ENCODE measurements around the gene NGRN.
"Not testable (repeated sequence)": the region's sequence is repeated elsewhere in the genome, so short reads cannot be mapped to it uniquely, and the experiment has no call there.

NGRN gene

DNA sequence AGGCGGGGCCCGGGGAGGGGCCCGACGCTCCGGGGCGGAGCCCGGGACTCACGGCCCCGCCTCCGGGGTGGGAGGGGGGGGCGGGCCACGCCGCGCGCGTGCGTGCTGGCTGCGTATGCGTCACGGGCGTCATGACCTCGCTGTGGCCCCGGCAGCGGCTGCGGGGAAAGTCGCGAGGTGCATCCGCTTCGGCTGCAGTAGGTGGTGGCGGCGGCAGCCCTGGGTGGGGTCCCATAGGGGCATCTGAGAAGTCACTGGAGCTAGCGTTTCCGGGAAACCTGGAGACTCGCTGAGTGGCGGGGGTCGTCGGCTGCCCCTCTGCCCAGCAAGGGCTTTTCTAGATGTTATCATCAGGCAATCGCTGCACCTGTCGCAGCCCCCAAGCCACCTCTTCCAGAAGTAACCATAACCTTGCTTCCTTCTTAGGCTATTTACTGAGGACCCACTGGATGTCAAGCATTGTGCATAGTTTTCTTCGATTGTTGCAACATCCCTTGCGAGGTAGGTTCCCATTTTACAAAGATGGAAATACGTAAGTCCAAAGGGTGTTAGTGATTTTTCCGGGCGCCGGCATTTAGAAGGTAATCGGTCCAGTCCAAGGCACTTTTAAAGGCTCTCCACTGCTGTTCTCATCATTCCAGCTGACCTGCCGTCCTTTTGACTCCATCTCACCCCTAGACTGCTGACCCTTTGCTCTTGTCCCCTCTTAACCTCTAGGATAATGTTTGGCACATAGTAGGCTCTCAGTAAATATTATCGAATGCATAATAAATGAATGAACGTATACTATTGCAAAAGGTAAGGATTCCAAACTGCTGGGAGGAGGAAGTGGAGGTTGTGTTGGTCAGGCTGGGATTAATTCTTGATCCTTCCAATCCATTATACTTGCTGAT lies 31.1 kb upstream of the NGRN start, which contains the start of gene GDPGP1:
Gene GDPGP1, plus strand, starts transcription at position 114 of the 893 bp plus-strand sequence. CDS start 6,700 bp downstream, outside the sequence.
- no peak for DNase-seq (ENCODE audit: low read depth, low spot score)

DNA sequence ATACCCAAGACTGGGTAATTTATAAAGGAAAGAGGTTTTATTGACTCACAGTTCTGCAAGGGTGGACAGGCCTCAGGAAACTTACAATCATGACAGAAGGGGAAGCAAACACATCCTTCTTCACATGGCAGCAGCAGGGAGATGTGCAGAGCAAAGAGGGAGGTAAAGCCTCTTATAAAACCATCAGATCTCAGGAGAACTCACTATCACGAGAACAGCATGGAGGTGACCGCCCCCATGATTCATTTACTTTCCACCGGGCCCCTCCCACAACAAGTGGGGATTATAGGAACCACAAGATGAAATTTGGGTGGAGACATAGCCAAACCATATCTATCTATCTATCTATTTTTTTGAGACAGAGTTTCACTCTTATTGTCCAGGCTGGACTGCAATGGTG lies 26.1 kb upstream of the NGRN start:
- DNase-seq (ENCODE audit: low read depth, low spot score) = no peak

DNA sequence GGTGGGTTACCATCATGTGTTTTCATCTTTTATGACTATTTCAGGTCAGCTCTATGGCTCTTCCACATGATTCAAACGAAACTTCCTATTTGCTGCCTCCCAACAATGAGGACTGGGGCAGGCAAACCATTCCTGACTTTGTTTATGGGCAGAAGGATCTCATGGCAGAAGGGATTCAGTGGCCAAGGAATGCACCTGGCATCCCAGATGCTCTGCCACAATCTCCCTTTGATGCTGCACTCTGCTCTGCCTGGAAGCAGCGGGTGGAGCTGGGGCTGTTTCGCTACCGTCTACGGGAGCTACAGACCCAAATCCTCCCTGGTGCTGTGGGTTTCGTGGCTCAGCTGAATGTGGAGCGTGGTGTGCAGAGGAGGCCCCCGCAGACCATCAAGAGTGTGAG lies 24.6 kb upstream of the NGRN start:
- DNase-seq (ENCODE audit: low read depth, low spot score) = no peak

DNA sequence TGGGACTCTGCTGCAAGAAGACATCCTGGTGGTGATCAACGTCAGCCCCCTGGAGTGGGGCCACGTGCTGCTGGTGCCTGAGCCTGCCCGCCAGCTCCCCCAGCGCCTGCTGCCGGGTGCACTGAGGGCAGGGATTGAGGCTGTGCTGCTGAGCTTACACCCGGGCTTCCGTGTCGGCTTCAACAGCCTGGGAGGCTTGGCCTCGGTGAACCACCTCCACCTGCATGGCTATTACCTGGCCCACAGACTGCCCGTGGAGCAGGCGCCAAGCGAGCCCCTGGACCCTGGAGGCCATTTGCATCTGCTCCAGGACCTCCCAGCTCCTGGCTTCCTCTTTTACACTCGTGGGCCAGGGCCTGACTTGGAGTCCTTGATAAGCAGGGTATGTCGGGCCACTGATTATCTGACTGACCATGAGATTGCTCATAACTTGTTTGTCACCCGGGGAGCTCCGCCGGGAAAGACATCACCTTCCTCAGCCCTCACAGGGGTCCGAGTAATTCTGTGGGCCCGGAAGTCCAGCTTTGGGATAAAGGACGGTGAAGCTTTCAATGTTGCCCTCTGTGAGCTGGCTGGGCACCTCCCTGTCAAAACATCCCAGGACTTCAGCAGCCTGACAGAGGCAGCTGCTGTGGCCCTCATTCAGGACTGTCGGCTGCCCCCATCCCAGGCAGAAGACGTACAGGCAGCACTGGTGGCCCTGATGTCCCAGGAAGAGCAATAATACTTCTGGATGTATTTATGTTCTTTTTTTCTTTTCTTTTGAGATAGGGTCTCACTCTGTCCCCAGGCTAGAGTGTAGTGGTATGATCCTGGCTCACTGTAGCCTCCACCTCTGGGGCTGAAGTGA lies 23.9 kb upstream of the NGRN start:
- DNase-seq (ENCODE audit: low read depth, low spot score) = no peak

DNA sequence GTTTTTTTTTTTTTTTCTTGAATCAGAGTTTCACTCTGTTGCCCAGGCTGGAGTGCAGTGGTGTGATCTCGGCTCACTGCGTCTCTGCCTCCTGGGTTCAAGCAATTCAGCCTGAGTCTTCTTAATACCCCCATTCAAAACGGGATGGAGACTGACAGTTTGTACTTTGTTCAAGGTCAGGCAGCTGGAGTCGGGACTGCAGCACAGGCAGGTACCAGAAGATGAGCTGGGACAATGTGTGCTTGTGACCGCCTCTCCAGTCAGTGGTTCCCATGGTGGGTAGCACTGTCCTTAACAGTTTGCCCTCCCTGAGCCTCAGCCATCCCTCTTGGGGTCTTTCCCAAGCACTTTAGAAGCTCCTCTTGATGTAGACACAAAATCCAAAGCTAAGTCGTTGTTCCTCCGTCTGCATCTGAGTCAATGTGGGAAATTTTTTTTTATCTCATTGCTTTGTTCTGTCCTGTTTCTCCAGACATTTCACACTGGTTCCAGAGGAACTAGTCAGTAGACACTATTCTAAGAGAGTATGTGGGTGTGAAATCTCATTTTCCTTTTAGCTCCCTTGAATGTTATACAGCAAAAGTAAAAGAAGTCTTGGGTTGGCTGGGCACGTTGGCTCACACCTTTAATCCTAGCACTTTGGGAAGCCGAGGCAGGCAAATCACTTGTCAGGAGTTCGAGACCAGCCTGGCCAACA lies 21.4 kb upstream of the NGRN start:
- DNase-seq (ENCODE audit: low read depth, low spot score) = no peak

DNA sequence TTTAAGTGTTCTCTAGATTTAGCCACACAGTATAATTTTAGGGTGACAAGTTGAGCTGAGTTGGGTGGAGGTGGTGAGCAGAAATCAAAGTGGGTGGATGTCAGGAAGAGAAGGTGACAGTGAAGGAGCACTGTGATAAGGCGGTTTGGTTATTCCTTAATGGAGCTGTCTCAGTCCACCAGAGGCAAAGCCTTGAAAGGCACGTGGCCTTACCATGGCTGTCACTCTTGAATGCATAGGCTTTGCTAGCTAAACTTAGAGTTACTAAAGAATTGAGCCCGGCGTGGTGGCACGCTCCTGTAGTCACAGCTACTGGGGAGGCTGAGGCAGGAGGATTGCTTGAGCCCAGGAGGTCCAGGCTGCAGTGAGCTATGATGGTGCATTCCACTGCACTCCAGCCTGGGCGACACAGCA lies 16.7 kb upstream of the NGRN start:
- DNase-seq (ENCODE audit: low read depth, low spot score) = no peak

DNA sequence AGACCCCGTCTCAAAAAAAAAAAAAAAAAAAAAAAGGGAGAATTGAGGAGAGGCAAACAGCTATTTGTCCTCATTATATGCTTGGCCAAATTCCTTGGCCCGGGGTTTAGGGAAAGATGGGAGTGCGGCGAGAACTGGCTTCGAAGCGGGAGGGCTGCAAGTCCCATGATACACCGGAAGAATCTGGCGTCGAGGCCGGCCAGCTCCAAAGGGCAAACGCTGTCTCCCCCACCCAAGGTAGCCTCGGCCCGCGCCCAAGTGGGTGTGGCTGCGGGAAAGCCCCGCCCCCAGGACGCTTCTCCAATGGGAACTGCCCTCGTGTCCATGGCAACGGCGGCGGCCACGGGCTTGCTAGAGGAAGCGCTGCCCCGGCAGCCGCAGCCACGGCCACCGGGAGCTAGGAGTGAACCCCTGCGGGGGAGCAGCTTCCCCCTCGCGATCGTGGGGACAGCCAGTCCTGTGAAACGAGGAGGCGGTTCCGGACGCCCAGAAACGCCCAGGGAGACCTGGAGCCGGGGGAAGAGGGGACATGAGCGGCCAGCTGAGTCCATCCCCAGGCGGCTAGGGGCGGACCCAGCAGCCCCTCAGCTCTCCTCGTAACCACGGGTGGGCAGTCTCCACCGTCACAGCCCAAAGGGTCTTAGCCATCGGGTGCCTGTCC lies 16.1 kb upstream of the NGRN start, which contains the start of gene TTLL13:
Gene TTLL13, plus strand, starts transcription at position 354 of the 661 bp plus-strand sequence. CDS start 1,075 bp downstream, outside the sequence.
- no peak for DNase-seq (ENCODE audit: low read depth, low spot score)

DNA sequence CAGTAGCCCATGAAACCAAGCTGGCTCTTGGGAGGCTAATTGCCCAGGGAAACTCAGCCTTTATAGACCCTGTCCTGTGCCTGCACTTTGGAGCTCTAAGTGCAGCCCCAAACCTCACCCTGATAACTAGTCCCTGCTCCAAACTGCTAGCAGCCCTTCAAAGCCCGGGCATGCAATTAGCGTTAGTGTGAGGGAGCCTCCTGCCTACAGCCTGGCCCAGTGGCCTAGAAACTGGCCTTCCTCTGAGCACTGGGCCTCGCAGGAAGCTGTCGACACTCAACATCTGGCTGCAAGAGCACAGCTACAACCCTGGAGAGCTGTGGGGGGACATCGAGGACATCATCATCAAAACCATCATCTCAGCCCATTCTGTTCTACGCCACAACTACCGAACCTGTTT lies 7.7 kb upstream of the NGRN start:
- no peak for DNase-seq (ENCODE audit: low read depth, low spot score)

DNA sequence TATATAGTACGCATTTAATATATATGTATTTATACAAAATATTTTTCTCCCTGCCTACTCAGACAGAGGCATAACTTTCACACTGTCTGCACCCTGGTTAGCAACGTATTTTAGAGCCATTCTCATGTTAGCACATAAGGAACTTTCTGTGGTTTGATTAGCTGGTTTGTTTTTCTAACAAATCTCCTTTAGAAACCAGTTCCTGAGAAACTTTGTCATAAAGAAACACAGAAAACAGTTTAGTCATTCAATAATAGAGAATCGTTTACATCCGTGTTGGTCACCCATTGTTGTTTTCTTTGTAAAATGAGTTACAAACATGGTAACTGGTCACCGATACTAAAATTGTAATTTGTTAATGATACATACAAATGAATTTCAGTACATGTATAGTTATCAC lies 5.9 kb upstream of the NGRN start:
- DNase-seq (ENCODE audit: low read depth, low spot score) = no peak

DNA sequence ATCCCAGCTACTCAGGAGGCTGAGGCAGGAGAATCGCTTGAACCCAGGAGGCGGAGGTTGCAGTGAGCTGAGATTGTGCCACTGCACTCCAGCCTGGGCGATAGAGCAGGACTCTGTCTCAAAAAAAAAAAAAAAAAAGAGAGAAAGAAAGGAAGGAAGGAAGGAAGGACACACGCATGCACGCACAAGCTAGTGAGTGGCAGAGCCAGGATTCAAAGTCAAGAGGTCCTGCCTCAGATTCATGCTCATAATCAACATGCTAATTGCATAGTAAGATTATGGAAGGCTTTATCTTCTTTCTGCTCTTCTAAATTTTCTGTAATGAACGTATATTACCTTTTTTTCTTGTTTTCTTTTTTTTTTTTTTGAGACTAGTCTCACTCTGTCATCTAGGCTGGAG lies 4.7 kb upstream of the NGRN start:
- not testable (repeated sequence) for DNase-seq (ENCODE audit: low read depth, low spot score)

DNA sequence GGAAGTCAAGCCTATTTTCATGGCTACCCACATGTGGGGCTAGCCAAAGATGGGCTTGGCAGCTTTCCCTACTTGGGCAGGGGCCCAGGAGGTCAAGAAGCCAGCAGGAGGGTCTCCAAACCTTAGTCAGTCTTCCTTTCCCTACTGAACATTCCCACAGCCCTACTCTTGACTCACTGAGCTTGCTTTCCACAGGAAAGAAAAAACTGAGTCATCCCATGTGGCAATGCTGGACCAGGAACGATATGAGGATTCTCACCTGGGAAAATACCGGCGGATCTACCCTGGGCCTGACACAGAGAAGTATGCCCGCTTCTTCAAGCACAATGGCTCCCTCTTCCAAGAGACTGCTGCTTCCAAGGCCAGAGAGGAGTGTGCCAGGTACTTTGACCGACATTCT lies 3.7 kb upstream of the NGRN start:
- DNase-seq (ENCODE audit: low read depth, low spot score) = no peak

DNA sequence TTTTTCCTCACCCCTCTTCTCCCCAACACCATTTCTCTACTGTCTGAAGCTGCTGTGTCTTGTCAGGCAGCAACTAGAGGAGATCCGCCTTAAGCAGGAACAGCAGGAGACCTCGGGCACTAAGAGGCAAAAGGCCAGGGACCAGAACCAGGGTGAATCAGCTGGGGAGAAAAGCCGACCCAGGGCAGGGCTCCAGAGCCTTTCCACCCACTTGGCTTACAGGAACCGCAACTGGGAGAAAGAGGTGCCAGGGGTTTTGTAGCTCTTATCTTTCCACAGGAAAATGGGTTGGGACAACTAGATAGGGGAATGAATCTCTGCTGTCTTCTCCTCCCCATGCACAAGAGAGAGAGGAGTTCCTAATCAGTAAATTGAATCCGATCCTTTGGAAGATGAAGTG lies 3.0 kb upstream of the NGRN start:
- DNase-seq (ENCODE audit: low read depth, low spot score) = no peak

DNA sequence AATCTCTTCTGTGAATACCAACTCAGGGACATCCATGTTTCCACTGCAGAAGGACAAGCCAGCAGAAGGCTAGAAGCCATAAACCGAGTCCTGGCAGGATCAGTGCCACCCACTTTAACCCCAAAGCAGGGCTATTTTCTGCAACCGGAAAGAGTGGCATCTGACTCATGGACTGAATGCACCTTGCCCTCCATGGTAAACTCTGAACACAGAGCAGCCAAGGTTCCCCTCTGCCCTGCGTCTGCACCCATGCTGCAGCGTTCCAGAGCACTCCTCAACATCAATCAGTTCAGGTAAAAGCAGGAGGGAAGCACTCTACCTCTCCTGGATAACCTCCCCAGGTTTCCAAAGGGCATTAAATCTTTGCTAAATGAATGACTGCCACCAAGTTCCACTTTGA lies 801 bp upstream of the NGRN start:
- no peak for DNase-seq (ENCODE audit: low read depth, low spot score)

DNA sequence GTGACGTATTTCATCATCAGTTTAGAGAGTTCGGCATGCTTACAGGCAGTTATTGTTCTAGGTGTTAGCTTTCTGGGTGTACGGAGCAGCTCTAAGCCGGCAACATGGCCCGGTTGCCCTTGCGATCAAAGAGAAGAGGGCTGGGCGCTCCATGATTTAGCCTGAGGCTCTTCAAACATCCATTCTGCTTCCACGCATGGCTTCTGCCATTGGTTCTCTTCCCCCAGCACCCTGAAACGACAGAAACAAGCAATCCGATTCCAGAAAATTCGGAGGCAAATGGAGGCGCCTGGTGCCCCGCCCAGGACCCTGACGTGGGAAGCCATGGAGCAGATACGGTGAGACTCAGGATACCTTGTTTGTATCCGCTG lies 574 bp downstream of the NGRN start:
- no peak for DNase-seq (ENCODE audit: low read depth, low spot score)

DNA sequence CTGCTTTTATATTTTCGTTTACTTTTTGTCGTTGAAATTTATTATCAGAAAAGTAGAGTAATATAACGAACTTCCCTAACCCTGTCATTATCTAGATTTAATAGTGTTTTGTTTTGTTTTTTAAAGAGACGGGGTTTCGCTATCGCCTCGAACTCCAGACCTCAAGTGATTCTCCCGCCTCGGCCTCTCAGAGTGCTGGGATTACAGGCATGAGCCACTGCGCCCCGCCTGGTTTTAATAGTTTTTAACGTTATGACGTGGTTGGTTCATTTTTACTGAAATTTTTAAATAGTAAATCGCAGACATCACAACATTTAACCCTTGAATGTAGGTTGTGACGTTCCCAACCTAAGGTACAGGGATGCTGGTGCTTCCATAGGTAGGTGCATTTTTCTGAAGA lies 1.0 kb downstream of the NGRN start:
- DNase-seq (ENCODE audit: low read depth, low spot score) = no peak

DNA sequence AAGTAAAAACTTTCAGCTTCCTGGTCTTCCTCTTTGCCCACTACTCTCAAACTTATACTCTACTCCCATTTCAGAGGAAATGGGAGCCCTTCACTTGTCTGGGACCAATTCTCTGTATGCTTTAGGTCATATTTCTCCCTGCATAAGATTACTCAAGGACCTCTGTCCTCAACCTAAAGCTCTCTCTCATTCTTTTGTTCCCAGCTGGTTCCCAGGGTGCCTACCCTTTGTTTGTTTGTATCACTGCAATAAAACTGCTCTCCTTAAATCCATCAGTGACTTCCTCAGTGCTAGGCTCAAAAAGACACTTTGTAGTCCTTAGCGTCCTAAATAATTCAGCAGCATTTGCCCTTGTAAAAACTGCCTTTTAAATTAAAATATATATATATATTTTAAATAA lies 2.9 kb downstream of the NGRN start:
- DNase-seq (ENCODE audit: low read depth, low spot score) = no peak

DNA sequence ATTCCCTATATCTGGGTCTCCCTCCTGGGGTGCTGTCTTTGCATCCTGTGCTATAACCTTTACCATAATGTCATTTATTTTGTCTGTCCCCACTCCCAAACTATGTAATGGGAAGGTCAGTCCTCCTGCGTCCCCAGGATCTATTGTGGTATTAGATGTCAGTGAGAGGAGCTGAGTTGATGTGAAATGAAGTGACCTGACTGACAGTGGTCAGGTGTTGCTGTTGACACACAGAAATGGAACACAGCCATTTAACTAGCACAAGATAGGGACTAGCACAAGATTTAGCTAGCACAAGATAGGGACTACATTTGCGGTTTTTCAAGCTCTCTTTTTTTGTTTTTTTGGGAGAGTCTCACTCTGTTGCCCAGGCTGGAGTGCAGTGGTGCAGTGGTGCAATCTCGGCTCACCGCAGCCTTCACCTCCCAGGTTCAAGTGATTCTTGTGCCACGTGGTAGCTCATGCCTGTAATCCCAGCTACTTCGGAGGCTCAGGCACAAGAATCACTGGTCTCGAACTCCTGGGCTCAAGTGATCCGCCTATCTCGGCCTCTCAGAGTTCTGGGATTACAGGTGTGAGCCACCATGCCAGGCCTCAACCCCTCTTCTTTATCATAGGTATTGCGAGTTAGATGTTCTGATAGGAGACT lies 5.2 kb downstream of the NGRN start:
- DNase-seq (ENCODE audit: low read depth, low spot score) = no peak

DNA sequence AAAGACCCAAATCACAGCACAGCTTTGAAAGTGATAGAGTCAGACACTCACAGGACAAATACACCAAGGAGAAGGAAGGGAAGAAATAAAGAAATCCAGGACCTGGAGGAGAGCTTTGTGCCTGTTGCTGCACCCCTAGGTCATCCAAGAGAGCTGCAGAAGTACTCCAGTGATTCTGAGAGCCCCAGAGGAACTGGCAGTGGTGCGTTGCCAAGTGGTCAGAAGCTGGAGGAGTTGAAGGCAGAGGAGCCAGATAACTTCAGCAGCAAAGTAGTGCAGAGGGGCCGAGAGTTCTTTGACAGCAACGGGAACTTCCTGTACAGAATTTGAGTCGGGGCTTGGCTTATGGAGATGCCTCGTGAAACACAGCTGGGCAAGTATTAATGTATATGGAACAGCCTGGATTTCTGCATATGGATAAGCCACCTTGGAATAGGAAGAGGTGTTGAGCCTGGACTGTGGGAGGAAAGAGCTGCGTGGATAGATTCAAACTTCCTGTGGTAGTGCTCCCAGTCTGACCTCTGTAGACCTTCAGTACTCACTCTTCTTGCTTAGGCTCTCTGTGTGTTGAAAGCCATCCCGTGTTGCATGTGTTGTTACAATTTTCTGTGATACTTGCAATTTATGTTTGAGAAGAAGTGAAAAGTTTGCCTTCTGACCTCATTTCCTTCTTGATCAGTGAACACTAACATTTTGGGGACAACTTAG lies 6.1 kb downstream of the NGRN start:
- no peak for DNase-seq (ENCODE audit: low read depth, low spot score)

DNA sequence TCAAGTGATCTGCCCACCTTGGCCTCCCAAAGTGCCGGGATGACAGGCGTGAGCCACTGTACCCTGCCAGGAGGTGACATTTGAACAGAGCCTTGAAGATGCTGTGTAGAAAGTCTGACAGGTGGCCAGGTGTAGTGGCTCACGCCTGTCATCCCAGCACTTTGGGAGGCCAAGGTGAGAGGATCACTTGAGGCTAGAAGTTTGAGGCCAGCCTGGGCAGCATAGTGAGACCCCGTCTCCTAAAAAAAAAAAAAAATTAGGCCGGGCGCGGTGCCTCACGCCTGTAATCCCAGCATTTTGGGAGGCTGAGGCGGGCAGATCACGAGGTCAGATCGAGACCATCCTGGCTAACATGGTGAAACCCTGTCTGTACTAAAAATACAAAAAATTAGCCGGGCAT lies 13.0 kb downstream of the NGRN start:
- DNase-seq (ENCODE audit: low read depth, low spot score) = not testable (repeated sequence)

DNA sequence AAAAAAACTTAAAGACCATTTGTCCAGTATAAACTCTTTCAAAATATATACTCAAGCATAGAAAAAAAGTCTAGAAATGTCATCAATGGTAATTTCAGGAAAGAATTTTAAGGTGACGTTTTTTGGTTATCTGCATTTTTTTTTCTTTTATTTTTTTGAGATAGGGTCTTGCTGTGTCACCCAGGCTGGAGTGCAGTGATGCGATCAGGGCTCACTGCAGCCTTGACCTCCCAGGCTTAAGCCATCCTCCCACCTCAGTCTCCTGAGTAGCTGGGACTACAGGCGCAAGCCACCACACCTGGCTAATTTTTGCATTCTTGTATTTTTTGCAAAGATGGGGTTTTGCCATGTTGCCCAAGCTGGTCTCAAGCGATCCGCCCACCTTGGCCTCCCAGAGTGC lies 15.3 kb downstream of the NGRN start:
- DNase-seq (ENCODE audit: low read depth, low spot score) = not testable (repeated sequence)
